Fibroblast of the aortic adventitia (primary cell): Measurements from ENCODE around the gene ADAMTSL5. TPM values are rescaled to one million over a fixed set of nuclear protein-coding genes. Genes with fewer than 3 reads are reported as not detected.
A peak's percentile ranks its signal among the peaks of the same experiment; 100 is the strongest.

ENCODE experiments used
- DNase-seq: peaks from one replicate; pipeline ENCODE4 v3.0.0-alpha.2; 2010; ENCODE audit warnings: low read depth
- H3K4me3 ChIP-seq: 2 replicates; pipeline ENCODE4 v1.5.1; 2011; ENCODE audit warnings: low read depth, mild to moderate bottlenecking, control low read depth, low read length, moderate library complexity
- total RNA-seq: library from RNA; depleted of rRNA; stranded (reverse); fragments of >200 nt; gene quantifications from 2 replicates; pipeline ENCODE4 v1.2.3, GENCODE V29; 2012; ENCODE audit warnings: low replicate concordance
- TF ChIP-seq, protein P1 (sequence below): IDR thresholded peaks from 2 replicates; pipeline ENCODE4 v1.5.1; 2011; ENCODE audit warnings: mild to moderate bottlenecking, low read length, control low read depth, inconsistent platforms; ENCODE audit not compliant: insufficient read depth

Gene ADAMTSL5
- total RNA-seq, 1 donor = 4.2 TPM

- no peak for DNase-seq
- TF ChIP-seq, protein P1, sequence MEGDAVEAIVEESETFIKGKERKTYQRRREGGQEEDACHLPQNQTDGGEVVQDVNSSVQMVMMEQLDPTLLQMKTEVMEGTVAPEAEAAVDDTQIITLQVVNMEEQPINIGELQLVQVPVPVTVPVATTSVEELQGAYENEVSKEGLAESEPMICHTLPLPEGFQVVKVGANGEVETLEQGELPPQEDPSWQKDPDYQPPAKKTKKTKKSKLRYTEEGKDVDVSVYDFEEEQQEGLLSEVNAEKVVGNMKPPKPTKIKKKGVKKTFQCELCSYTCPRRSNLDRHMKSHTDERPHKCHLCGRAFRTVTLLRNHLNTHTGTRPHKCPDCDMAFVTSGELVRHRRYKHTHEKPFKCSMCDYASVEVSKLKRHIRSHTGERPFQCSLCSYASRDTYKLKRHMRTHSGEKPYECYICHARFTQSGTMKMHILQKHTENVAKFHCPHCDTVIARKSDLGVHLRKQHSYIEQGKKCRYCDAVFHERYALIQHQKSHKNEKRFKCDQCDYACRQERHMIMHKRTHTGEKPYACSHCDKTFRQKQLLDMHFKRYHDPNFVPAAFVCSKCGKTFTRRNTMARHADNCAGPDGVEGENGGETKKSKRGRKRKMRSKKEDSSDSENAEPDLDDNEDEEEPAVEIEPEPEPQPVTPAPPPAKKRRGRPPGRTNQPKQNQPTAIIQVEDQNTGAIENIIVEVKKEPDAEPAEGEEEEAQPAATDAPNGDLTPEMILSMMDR = no peak
- no peak overlapping the region for H3K4me3 ChIP-seq
These were observed 20.3 kb downstream of the ADAMTSL5 start for GRCh38 chr19:1492474-1493006.

GRCh38 chr19:1491849-1492170, 21.0 kb downstream of the ADAMTSL5 start:
- no peak for DNase-seq
- H3K4me3 ChIP-seq = no peak overlapping the region
- TF ChIP-seq, protein P1 = no peak

DNA sequence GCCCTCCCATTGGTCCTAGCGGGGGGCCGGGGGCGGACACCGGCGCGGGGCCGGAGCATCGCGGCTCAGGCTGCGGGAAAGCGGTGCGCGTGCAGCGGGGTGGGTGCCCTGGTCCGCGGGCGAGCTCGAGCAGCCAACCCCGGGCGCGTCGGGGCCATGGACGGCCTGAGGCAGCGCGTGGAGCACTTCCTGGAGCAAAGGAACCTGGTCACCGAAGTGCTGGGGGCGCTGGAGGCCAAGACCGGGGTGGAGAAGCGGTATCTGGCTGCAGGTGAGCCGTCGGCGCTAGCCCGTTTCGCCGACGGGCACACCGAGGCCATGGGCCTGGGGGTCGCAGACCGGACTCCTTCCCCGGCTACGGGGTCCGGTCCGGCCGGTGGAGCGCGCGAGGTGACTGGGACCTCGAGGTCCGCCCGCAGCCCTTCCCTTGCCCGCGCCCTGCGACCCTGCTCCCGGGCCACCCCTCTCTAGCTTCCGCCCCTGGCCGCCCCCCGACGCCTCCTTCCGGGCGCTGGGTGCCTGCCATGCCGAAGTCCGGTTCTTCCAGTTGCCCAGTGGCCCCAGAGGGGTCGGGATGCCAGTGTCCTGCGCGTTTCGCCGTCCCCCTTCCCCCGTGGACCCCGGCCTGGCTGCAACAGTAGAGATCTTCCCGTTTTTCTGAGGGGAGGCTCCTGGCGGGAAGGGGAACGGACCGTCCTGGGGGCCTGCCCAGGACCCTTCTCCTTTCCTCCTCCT, 21.5 kb downstream of the ADAMTSL5 start, which contains the start of gene REEP6:
REEP6 (plus strand) TSS at position 68 of the 735 bp plus-strand sequence; CDS start at position 157, 89 bp downstream.
- peak within 1 kb of the TSS; percentile 74 for H3K4me3 ChIP-seq
- no peak for DNase-seq
- TF ChIP-seq, protein P1 = no peak

- DNase-seq = peak; percentile 99
- TF ChIP-seq, protein P1 = no peak
These were observed 22.3 kb downstream of the ADAMTSL5 start, which contains the start of gene PCSK4 for GRCh38 chr19:1490311-1491113. TSS of gene PCSK4 (minus strand) at chr19:1490350. CDS start at chr19:1490346, 4 bp downstream.

DNA sequence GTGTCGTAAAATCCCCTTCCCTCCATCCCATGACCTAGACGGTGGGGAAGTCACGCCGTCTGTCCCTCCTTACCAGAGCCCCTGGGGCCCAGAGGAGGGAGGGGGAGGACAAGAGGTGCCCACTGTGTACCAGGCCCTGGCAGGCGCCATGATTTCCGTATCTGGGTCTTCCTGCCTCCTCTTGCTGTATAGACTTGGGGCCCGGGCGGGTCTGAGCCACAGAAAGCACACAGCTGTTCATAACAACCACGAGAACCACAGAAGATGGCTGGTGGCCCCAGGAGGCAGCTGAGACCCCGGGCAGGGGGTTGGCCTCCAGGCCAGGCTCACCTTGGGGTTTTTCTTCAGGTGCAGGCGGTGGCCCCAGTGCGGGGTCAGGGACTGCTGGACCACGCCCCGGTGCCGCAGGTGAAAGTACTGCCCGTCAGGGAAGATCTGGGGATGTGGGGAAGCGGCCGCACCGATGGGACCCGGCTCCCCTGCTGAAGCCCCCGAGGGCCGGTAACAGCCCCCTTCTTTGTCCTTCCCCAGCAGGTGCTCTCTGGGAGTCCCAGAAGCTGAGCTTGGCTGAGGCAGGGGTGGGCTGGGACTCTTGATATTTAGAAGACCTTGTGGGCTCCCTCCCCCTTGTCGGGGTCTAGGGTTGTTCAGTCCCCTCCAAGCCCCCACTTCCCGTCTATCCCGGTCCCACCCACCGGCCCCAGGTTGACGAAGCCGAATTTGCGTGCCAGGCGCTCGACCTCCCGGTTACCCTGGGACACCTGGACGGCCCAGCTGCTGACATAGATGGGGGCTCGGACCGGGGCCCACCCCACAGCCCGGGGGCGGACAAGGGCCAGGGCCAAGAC, 23.1 kb downstream of the ADAMTSL5 start:
- peak overlapping the region; percentile 74 for H3K4me3 ChIP-seq
- DNase-seq = no peak
- TF ChIP-seq, protein P1 = no peak

More at GRCh38 chr19:1490311-1491113, 22.3 kb downstream of the ADAMTSL5 start, which contains the start of gene PCSK4:
- H3K4me3 ChIP-seq = peak within 1 kb of the TSS; percentile 74

GRCh38 chr19:1488282-1488601, 24.6 kb downstream of the ADAMTSL5 start:
- no peak overlapping the region for H3K4me3 ChIP-seq
- TF ChIP-seq, protein P1 = no peak
- no peak for DNase-seq
